ENCODE measurements around the gene RDH13.
"Not testable (repeated sequence)": the region's sequence is repeated elsewhere in the genome, so short reads cannot be mapped to it uniquely, and the experiment has no call there.

DNA sequence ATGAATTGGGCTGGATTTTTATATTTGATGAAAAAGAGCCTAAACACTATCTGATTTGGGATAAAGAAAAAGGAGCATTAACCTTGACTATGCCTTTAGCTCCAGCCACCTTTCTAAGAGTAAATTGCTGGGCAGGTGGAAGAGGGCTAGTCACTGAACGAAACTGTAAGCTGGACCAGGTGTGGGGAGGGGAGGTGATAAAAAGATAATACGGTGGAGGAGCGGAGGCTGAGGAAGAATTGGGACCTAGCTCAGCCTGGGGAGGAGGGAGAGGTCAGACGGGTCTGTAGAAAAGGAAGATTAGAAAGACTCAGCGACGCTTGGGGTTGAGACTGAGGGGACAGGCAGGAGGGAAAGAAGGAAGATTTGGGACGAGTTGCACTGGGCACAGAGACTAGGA lies 52.4 kb downstream of the RDH13 start:
- not testable (repeated sequence) for TF ChIP-seq POLR2A (IDR thresholded peaks at IDR 0.05)
- TF ChIP-seq, protein P1, sequence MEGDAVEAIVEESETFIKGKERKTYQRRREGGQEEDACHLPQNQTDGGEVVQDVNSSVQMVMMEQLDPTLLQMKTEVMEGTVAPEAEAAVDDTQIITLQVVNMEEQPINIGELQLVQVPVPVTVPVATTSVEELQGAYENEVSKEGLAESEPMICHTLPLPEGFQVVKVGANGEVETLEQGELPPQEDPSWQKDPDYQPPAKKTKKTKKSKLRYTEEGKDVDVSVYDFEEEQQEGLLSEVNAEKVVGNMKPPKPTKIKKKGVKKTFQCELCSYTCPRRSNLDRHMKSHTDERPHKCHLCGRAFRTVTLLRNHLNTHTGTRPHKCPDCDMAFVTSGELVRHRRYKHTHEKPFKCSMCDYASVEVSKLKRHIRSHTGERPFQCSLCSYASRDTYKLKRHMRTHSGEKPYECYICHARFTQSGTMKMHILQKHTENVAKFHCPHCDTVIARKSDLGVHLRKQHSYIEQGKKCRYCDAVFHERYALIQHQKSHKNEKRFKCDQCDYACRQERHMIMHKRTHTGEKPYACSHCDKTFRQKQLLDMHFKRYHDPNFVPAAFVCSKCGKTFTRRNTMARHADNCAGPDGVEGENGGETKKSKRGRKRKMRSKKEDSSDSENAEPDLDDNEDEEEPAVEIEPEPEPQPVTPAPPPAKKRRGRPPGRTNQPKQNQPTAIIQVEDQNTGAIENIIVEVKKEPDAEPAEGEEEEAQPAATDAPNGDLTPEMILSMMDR (IDR thresholded peaks at IDR 0.05) = not testable (repeated sequence)

Measured in heart left ventricle (tissue), 13 donors.